GM10266 (cell line): ENCODE results near the gene MPST.

ENCODE experiments used
- DNase-seq: peaks from one replicate; pipeline ENCODE4 v3.0.0; 2012; ENCODE audit errors: extremely low spot score
- CTCF ChIP-seq: IDR thresholded peaks from 2 replicates; pipeline ENCODE4 v1.5.1; 2012; ENCODE audit warnings: mild to moderate bottlenecking, low read depth; ENCODE audit not compliant: control insufficient read depth, insufficient read depth; ENCODE audit errors: missing control alignments

Gene MPST

GRCh38 chr22:37058917-37059701 lies 39.6 kb downstream of the MPST start:
- no peak for TF ChIP-seq CTCF
- no peak for DNase-seq

GRCh38 chr22:37059876-37060449 lies 40.4 kb downstream of the MPST start:
- DNase-seq, result no peak
- TF ChIP-seq CTCF, result no peak

- no peak for TF ChIP-seq CTCF
- peak; percentile 67 for DNase-seq
Measured at GRCh38 chr22:37060801-37061610, 41.5 kb downstream of the MPST start.

GRCh38 chr22:37061611-37062375 lies 42.3 kb downstream of the MPST start:
- TF ChIP-seq CTCF, result no peak
- no peak for DNase-seq

- no peak for TF ChIP-seq CTCF
- DNase-seq, result no peak
Measured at GRCh38 chr22:37062376-37062675, 42.8 kb downstream of the MPST start.

GRCh38 chr22:37062702-37063381 lies 43.3 kb downstream of the MPST start:
- DNase-seq, result no peak
- TF ChIP-seq CTCF, result no peak
